ENCODE results near the gene OR2W1.

DNA sequence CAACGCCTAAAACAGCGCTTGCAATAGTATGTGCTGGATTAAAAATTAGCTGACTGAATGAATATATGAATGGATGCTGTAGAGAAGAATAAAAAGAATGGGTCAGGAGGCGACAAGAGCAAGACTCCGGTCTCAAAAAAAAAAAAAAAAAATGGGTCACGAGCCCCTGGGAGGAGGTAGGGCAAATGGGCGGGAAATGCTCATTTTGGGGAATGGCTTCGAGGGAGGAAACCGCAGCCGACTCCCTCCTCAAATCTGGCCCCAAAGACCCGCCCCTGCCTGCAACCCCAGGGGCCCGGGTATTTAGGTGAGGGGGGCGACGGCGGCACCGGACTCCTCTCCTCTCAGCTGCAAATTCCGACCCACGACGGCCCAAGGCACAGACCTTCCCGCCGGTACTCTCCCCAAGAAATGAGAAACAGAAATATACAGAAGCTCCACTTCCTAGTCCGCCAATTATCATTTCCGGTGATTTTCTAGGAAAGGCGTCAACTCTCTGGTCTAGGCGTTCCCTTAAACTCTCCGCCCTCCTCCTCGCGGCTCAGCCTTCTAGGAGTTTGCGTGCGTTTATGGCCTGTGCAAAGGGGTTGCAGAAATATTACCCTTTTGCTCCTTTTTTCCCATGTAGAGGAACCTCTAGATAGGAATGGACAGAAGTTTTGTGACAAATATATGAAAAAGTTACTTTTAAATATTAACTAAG, 39.6 kb downstream of the OR2W1 start, which contains the start of gene ZNF311:
- peak in 2 of 3 donors; percentile 21 to 46 for TF ChIP-seq POLR2AphosphoS5 (IDR thresholded peaks at IDR 0.05)
- no peak for TF ChIP-seq CTCF (IDR thresholded peaks at IDR 0.05)
